Fibroblast of lung (primary cell): ENCODE measurements around the gene BTBD9. TPM values are rescaled to one million over a fixed set of nuclear protein-coding genes. Genes with fewer than 3 reads are reported as not detected.

Source experiments
- DNase-seq, 2 donors: peaks; one replicate each; pipeline versions ENCODE4 v3.0.0 to v3.0.0-alpha.2; 2010; ENCODE audit warnings: low read depth in 2 of 2
- H2AFZ ChIP-seq: 2 replicates; pipeline ENCODE4 v1.5.1; 2012; ENCODE audit warnings: low read length, control low read depth, inconsistent platforms
- H3K27ac ChIP-seq: 2 replicates; pipeline ENCODE4 v1.5.1; 2011; ENCODE audit warnings: low read length, control low read depth; ENCODE audit not compliant: insufficient read depth
- H3K27me3 ChIP-seq: 2 replicates; pipeline ENCODE4 v1.5.1; 2011; ENCODE audit warnings: mild to moderate bottlenecking, low read length; ENCODE audit not compliant: control insufficient read depth, insufficient read depth
- H3K36me3 ChIP-seq: 2 replicates; pipeline ENCODE4 v1.5.1; 2011; ENCODE audit warnings: low read length; ENCODE audit not compliant: control insufficient read depth, insufficient read depth
- H3K4me1 ChIP-seq: 2 replicates; pipeline ENCODE4 v1.5.1; 2011; ENCODE audit warnings: low read length; ENCODE audit not compliant: control insufficient read depth, insufficient read depth; ENCODE audit errors: extremely low read depth
- H3K4me2 ChIP-seq: 2 replicates; pipeline ENCODE4 v1.5.1; 2011; ENCODE audit warnings: low read length, control low read depth; ENCODE audit not compliant: insufficient read depth; ENCODE audit errors: extremely low read depth
- H3K4me3 ChIP-seq, 4 experiments: fragments of 200-600 bp in 1 of 4; sonication (generic) in 1 of 4; replicated peaks in 1 of 4; 2 replicates each; pipeline ENCODE4 v1.5.1; 2011 to 2016; ENCODE audit warnings: low read length in 4 of 4, low read depth in 3 of 4, mild to moderate bottlenecking in 3 of 4, control low read depth in 2 of 4, inconsistent platforms in 1 of 4, mixed read lengths in 1 of 4; ENCODE audit not compliant: insufficient read depth in 1 of 4; ENCODE audit errors: control extremely low read depth in 1 of 4
- H3K79me2 ChIP-seq: 2 replicates; pipeline ENCODE4 v1.5.1; 2012; ENCODE audit warnings: mild to moderate bottlenecking, low read length, inconsistent platforms; ENCODE audit not compliant: control insufficient read depth, insufficient read depth
- H3K9ac ChIP-seq: 2 replicates; pipeline ENCODE4 v1.5.1; 2011; ENCODE audit warnings: mild to moderate bottlenecking, low read length, control low read depth; ENCODE audit not compliant: insufficient read depth
- H3K9me3 ChIP-seq: 2 replicates; pipeline ENCODE4 v1.5.1; 2012; ENCODE audit warnings: low read depth, low read length; ENCODE audit not compliant: control insufficient read depth, insufficient read depth
- H4K20me1 ChIP-seq: 2 replicates; pipeline ENCODE4 v1.5.1; 2011; ENCODE audit warnings: low read length; ENCODE audit not compliant: control insufficient read depth, insufficient read depth; ENCODE audit errors: extremely low read depth
- CTCF ChIP-seq, 2 donors: IDR thresholded peaks in 1 of 2; conservative IDR thresholded peaks in 1 of 2; 1 replicate in 1 of 2; 2 replicates in 1 of 2; pipeline ENCODE4 v1.5.1; 2011 to 2012; ENCODE audit warnings: low read length in 2 of 2, control low read depth in 1 of 2, inconsistent platforms in 1 of 2, low read depth in 1 of 2, mild to moderate bottlenecking in 1 of 2
- EZH2 ChIP-seq: IDR thresholded peaks from 2 replicates; pipeline ENCODE4 v1.5.1; 2012; ENCODE audit warnings: low read length, control low read depth, mild to moderate bottlenecking; ENCODE audit errors: missing control alignments
- polyA plus RNA-seq, 2 donors: library from polyadenylated mRNA; depleted of rRNA in 1 of 2; stranded (reverse) in 1 of 2; unstranded in 1 of 2; fragments of >200 nt; gene quantifications; 2 replicates each; pipeline ENCODE4 v1.2.1, GENCODE V29; 2011 to 2012; ENCODE audit warnings: missing spikeins in 1 of 2
- total RNA-seq: library from RNA; depleted of rRNA; stranded (reverse); fragments of >200 nt; gene quantifications from 2 replicates; pipeline ENCODE4 v1.2.1, GENCODE V29; 2014

The BTBD9 gene
- total and polyA plus RNA-seq, 2 donors (not counting 1 experiment from before 2014, with no cell fraction given) = 7.7 to 13.4 TPM

- no peak for TF ChIP-seq CTCF (conservative IDR thresholded peaks at IDR 0.05 in 1 of 2, IDR thresholded peaks at IDR 0.05 in 1 of 2; ENCODE audit: low read depth in 1 of 2, low read length in 2 of 2)
- TF ChIP-seq EZH2 = no peak
- Histone ChIP-seq H3K27ac (no peak overlapping the region), H3K27me3 (no peaks in the 10 kb centered on the region), H3K79me2 (no peaks in the 10 kb centered on the region), H2AFZ (no peak overlapping the region), H3K9ac (no peak overlapping the region), H3K9me3 (no peaks in the 10 kb centered on the region), H4K20me1 (no peaks in the 10 kb centered on the region), H3K36me3 (no peaks in the 10 kb centered on the region), H3K4me2 (no peak overlapping the region), H3K4me1 (no peaks in the 10 kb centered on the region), H3K4me3 (no peak overlapping the region)
- DNase-seq = no peak
Observed at GRCh38 chr6:38215651-38216311, 423.9 kb downstream of the BTBD9 start.

- Histone ChIP-seq H4K20me1 (no peaks in the 10 kb centered on the region), H3K27ac (no peak overlapping the region), H2AFZ (no peak overlapping the region), H3K79me2 (no peaks in the 10 kb centered on the region), H3K36me3 (no peaks in the 10 kb centered on the region), H3K4me1 (no peaks in the 10 kb centered on the region), H3K9ac (no peak overlapping the region), H3K4me2 (no peak overlapping the region), H3K4me3 (no peak overlapping the region), H3K27me3 (no peaks in the 10 kb centered on the region), H3K9me3 (no peaks in the 10 kb centered on the region)
- no peak for DNase-seq
- no peak for TF ChIP-seq EZH2
Observed at GRCh38 chr6:38215225-38215624, 424.5 kb downstream of the BTBD9 start.

GRCh38 chr6:38214159-38214558 lies 425.6 kb downstream of the BTBD9 start:
- Histone ChIP-seq H3K9me3 (no peaks in the 10 kb centered on the region), H3K27ac (no peak overlapping the region), H4K20me1 (no peaks in the 10 kb centered on the region), H3K4me2 (no peak overlapping the region), H3K36me3 (no peaks in the 10 kb centered on the region), H3K4me3 (no peak overlapping the region), H3K9ac (no peak overlapping the region), H3K79me2 (no peaks in the 10 kb centered on the region), H2AFZ (no peak overlapping the region), H3K27me3 (no peaks in the 10 kb centered on the region), H3K4me1 (no peaks in the 10 kb centered on the region)
- no peak for DNase-seq
- no peak for TF ChIP-seq CTCF (conservative IDR thresholded peaks at IDR 0.05 in 1 of 2, IDR thresholded peaks at IDR 0.05 in 1 of 2; ENCODE audit: low read depth in 1 of 2, low read length in 2 of 2)
- no peak for TF ChIP-seq EZH2
